HL-60 (cell line): ENCODE results near the gene RAB5B.

Source experiments
- CTCF ChIP-seq: IDR thresholded peaks from one replicate; pipeline ENCODE4 v1.5.1; 2011; ENCODE audit warnings: low read length, control low read depth, inconsistent platforms; ENCODE audit not compliant: insufficient read depth
- GABPA ChIP-seq: IDR thresholded peaks from 2 replicates; pipeline ENCODE4 v1.6.1; 2012; ENCODE audit warnings: low read depth
- POLR2AphosphoS5 ChIP-seq: IDR thresholded peaks from 2 replicates; pipeline ENCODE4 v1.6.1; 2012; ENCODE audit warnings: low read depth
- TF ChIP-seq, protein P1 (sequence below): IDR thresholded peaks from 2 replicates; pipeline ENCODE4 v1.6.1; 2012; ENCODE audit warnings: low read depth; ENCODE audit not compliant: insufficient replicate concordance

GRCh38 chr12:55972911-55973598 is 823 bp upstream of the RAB5B start:
- TF ChIP-seq CTCF: no peak
- TF ChIP-seq POLR2AphosphoS5: no peak
- TF ChIP-seq, protein P1, sequence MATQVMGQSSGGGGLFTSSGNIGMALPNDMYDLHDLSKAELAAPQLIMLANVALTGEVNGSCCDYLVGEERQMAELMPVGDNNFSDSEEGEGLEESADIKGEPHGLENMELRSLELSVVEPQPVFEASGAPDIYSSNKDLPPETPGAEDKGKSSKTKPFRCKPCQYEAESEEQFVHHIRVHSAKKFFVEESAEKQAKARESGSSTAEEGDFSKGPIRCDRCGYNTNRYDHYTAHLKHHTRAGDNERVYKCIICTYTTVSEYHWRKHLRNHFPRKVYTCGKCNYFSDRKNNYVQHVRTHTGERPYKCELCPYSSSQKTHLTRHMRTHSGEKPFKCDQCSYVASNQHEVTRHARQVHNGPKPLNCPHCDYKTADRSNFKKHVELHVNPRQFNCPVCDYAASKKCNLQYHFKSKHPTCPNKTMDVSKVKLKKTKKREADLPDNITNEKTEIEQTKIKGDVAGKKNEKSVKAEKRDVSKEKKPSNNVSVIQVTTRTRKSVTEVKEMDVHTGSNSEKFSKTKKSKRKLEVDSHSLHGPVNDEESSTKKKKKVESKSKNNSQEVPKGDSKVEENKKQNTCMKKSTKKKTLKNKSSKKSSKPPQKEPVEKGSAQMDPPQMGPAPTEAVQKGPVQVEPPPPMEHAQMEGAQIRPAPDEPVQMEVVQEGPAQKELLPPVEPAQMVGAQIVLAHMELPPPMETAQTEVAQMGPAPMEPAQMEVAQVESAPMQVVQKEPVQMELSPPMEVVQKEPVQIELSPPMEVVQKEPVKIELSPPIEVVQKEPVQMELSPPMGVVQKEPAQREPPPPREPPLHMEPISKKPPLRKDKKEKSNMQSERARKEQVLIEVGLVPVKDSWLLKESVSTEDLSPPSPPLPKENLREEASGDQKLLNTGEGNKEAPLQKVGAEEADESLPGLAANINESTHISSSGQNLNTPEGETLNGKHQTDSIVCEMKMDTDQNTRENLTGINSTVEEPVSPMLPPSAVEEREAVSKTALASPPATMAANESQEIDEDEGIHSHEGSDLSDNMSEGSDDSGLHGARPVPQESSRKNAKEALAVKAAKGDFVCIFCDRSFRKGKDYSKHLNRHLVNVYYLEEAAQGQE: no peak
- TF ChIP-seq GABPA: no peak
